HG02938 (cell line): ENCODE measurements around the gene LCN2.
"Not testable (repeated sequence)": the region's sequence is repeated elsewhere in the genome, so short reads cannot be mapped to it uniquely, and the experiment has no call there.

Source experiments
- ATAC-seq: cut with Tn5 transposase; IDR thresholded peaks from one replicate; pipeline ENCODE4 v1.9.1; 2021; ENCODE audit warnings: mild to moderate bottlenecking, moderate library complexity; ENCODE audit not compliant: unreplicated experiment

The LCN2 gene

DNA sequence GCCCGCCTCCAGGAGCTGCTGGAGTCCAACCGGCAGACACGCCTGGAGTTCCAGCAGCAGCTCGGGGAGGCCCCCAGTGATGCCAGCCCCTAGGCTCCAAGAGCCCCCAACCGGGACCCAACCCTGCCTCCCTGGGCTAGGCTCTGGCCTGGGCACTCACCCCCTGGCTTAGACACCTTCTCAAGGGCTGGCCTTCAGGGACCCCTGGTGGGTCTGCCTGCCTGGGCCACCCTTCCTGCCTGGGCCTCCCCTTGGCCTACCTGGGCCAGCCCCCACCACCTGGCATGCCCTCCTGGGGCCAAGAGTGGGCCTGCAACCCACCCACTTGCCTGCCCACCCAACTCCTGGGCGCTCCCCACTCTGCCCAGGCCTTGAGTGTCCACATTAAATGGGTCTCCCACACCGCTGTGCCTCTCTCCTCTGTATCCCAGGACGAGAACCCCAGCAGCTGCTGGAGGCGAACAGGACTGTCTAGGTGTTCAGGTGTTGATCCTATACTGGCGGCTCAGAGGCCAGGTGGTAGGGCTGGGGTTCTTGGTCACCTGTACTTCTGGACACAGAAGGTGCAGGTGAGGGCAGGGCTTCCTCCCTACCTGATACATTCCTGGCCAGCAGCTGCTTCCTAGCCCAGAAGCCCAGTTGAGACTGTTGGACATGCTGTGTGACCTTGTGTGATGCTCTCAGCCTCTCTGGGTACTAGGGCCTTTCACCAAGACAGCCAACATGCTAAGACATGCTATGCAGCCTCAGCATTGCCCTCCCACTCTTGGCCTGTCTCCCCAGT is 14.5 kb downstream of the LCN2 start:
- no peak for ATAC-seq

DNA sequence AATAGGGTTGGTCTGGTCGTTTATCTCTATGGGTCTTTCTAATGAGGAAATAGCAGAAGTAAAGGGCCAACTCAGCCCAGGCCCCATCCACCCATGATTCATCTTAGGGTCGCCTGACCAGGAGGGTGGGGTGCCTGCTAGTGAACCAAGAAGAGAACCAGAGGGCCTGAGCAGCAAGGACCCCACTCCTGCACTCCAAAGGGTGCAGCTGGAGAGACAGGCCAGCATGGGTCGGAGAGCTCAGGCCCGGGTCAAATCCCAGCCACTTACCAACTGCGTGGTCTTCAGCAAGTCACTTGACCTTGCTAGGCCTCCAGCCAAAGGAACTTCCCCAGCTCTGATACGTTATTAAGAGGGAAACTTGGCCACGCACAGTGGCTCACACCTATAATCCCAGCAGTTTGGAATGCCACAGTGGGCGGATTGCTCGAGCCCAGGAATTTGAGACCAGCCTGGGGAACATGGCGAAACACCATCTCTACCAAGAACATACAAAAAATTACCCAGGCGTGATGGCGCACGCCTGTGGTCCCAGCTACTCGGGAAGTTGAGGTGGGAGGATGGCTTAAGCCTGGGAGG is 15.1 kb downstream of the LCN2 start:
- no peak for ATAC-seq

GRCh38 chr9:128166169-128166568 is 16.9 kb downstream of the LCN2 start:
- ATAC-seq: no peak

DNA sequence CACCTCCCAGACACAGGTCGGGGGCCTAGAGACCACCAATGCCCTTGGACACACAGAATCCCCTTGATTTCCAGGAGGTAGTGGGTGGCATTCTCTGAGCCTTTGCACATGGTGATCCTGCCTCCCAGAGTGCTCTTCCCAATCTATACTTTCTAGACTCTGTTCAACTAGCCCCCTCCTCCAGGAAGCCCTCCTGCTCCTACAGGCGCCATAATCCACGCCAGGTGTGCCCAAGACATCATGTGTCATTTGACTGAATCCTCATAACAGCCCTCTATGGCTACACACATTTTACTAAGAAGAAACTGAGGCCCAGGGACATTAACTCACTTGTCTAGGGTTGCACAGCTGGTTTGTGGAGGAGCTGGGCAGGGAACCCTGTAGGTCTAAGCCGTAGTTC is 18.0 kb downstream of the LCN2 start:
- no peak for ATAC-seq

GRCh38 chr9:128168731-128169308 is 19.6 kb downstream of the LCN2 start:
- ATAC-seq: no peak

- ATAC-seq: no peak
Measured at GRCh38 chr9:128169492-128169891, 20.2 kb downstream of the LCN2 start.

DNA sequence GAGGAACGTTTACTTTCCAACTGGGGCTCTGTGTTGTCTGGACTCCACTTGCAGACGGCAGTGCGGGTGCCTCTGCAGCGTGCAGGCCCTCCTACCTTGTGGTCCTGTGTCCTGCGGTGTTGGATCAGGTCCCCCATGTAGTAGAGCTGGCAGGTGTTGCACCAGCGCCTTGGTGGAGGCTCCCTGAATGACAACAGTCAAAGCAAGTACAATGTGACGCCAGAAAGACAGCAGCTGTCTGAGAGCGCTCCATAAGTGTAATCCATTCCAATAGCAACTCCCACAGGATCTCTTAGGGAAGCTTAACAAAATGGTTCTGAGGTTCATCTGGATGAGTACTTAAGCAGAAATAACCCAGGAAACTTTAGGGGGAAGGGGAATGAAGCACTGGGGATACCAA is 20.7 kb downstream of the LCN2 start:
- no peak for ATAC-seq

GRCh38 chr9:128174062-128174461 is 24.8 kb downstream of the LCN2 start:
- ATAC-seq: no peak

DNA sequence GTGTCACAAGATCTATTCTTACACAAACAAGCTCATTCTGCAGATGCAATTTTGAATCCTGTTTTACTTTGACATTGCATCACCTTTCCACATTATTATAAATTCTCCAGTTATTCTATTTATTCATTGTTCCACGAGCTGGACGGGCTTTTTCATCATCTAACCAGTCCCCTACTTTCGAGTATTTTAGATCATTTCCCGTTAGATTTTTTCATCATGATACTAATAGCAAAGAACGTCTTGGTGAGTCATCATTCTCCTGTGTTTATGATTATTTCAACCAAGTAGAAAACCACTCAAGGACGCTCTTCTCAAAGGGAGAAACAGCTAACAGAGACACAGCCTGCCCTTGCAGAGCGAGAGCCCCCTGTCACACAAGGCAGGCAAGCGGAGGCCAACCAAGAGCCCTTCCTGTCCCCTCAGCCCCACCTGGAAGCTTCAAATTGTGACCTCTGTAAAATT is 25.9 kb downstream of the LCN2 start:
- ATAC-seq: no peak

DNA sequence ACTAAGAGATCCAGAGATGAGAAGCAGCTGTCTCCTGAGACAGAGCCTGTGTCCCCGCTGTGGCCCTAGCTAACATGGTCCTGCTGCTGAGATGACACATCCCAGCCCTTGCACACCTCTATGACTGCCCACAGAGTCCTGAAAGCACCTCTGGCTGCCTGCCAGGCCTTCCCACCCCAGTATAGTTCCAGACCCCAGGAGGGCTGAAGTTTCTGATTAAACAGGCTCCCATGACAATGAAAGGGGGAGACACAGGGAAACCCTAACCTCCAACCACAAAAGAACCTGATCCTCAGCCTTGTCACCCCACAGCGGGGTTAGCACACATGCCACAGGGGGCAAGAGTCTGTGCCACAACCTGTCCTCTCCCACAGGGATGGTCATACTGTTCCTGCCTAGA is 26.5 kb downstream of the LCN2 start:
- ATAC-seq: no peak

- ATAC-seq: no peak
Measured at GRCh38 chr9:128178806-128179431, 29.7 kb downstream of the LCN2 start.

DNA sequence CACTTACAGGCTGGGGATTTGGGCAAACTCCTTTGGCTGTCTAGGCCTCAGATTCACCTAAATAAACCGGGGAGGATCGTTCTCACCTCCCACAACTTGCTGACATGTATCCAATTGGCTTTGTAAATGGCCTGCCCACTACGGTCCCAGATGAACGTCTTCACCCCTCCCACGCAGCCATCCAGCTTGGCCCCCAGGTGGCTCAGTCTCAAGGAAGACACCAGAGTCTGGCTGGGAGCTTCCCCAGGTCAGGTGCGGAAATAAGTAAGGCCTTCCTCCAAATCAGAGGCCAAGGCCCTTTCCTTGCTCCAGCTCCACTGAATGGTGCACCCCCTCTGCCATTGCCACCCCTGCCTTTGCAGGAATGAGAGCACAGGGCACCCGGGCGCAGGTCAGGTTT is 30.7 kb downstream of the LCN2 start:
- no peak for ATAC-seq

DNA sequence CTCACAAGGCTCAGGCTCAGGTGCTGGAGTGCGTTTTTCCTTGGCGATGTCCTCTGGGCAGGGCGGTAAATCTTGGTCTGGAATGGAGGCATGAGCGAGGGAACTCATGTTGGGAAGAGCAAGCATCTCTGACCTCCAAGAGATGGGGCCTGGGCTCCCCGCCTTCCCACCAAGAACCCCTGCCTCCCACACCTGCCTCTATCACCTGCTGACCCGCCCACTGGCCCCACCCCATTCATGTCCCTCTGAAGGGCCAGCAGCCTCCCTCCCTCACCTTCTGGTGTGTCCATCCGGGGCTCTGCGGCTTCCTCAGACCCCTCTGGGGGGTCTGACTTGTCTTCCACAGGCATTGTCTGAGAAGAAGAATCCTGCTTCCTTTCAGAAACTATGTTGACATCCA is 31.2 kb downstream of the LCN2 start:
- ATAC-seq: no peak

DNA sequence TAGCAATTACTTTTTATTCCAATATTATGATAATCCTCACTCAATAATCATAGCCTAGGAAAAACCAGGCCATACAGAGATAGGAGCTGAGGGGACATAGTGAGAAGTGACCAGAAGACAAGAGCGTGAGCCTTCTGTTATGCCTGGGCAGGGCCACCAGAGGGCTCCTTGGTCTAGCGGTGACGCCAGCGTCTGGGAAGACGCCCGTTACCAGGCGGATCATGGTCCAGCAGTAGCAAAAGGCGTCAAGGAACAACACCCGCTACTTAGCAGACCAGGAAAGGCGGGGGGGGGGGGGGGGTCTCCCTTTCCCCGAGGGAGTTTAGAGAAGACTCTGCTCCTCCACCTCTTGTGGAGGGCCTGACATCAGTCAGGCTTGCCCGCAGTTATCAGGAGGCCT is 32.2 kb downstream of the LCN2 start:
- ATAC-seq: not testable (repeated sequence)

DNA sequence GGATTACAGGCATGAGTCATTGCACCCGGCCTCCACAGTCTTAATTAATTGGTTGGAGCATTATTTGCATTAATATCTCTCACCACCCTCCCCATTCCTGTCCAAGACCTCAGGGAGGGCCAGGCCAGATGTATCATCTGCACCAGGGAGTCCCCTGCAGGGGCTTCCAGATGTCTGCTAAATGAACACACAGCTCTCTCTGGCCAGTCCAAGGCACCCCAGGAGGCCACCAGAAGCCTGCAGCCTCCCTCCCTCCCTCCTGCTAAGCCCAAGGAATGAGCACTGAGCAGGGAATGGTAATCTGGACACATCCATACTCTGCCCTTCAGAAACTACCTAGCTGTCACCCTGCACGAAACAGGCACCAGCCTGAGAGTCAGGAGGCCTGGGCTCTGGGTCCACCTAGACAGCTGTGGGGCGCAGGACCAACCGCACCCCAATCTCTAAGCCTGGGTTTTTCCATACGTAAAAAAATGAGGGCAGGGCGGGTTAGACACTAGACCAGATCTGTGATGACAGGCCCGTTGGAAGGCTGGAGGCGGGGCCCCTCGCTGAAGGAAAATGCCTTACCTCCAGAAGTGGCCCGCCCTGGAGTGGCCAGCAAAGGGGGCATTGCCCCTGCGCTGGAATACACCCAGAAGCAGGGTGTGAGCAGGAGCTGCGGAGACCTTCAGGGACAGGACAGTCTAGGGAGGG is 33.8 kb downstream of the LCN2 start:
- no peak for ATAC-seq

DNA sequence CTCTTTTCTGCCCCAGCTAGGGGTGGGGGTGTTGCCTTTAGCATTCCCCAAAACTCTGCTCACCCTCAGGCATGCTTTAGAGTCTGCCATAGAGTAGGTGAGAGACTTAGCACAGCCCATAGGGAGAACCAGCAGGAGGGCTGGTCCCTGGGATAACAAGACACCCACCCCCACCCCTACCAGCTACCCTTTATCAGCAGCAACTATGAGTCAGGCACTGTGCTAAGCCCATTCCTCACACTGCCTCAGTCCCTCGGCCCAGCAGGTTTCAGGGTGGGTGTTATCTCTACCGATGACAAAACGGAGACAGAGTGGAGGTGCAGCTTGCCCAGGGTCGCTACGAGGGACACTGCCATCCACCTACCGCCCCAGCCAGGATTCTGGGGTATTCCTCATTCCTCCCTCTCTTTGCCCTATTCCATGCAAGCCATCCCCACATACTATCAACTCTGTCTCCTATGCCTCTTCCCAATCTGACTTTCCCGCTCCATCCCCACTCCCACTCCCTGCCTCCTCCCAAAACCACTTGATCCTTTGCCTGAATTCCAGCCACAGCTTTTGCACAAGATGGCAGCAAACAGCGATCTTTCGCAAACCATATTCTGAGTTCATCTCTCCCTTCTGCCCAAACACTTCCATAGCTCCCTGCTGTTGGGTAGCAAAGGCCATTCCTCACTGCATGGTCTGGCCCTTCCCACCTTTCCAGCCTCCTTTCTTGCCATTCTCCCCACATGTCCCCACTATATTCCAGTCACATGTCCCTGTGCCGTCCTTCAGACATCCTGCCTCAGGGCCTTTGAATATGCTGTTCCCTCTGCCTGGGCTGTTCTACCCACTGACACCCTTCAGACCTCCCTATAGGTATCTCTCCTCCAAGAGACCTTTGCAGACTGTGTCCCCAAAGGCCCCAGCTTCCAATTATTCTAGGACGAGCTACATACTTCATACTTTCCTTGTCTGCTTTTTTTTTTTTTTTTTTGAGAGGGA is 37.0 kb downstream of the LCN2 start:
- ATAC-seq: no peak

DNA sequence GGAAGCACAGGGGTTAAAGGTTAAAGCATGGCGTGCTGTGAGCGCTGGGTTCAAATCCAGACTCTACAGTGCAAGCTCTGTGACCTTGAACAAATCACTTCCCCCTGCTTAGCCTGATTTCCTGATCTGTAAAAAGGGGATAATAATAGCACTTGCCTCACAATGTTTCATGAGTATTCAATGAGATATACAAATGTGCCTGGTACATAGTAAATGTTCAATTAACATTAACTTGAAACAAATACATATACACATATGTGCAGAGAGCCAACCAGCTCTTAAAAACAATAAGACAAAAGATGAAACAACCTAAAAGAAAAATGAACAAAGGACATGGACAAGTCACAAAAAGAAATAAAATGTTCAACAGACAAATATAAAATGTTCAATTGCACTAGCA is 38.1 kb downstream of the LCN2 start:
- ATAC-seq: no peak

- no peak for ATAC-seq
Measured at GRCh38 chr9:128188209-128188608, 39.0 kb downstream of the LCN2 start.

GRCh38 chr9:128190013-128190412 is 40.8 kb downstream of the LCN2 start:
- ATAC-seq: no peak
